NCI-H2227 treated with DMSO at 0.1 percent for 48 hours (cell line): Measurements from ENCODE around the gene SLN.
"Not testable (repeated sequence)": the region's sequence is repeated elsewhere in the genome, so short reads cannot be mapped to it uniquely, and the experiment has no call there.

ENCODE experiments used
- DNase-seq: peaks from one replicate; lab custom pipeline; 2025; lab: John Stamatoyannopoulos, UW

SLN gene

GRCh38 chr11:107711861-107712755 is at the start of gene SLN:
Gene SLN (minus strand): TSS chr11:107712056.
- no peak for DNase-seq

GRCh38 chr11:107758719-107759355 is 47.0 kb upstream of the SLN start:
- DNase-seq, result not testable (repeated sequence)

- no peak for DNase-seq
Observed at GRCh38 chr11:107757661-107758060, 45.8 kb upstream of the SLN start.

GRCh38 chr11:107756553-107756952 is 44.7 kb upstream of the SLN start:
- DNase-seq, result no peak

- no peak for DNase-seq
Observed at GRCh38 chr11:107752949-107753822, 41.3 kb upstream of the SLN start.

- no peak for DNase-seq
Observed at GRCh38 chr11:107752508-107752907, 40.7 kb upstream of the SLN start.

- no peak for DNase-seq
Observed at GRCh38 chr11:107751082-107751481, 39.2 kb upstream of the SLN start.

GRCh38 chr11:107750313-107750712 is 38.5 kb upstream of the SLN start:
- DNase-seq, result no peak

- no peak for DNase-seq
Observed at GRCh38 chr11:107747622-107748021, 35.8 kb upstream of the SLN start.

- no peak for DNase-seq
Observed at GRCh38 chr11:107744736-107745135, 32.9 kb upstream of the SLN start.

- DNase-seq, result no peak
Observed at GRCh38 chr11:107743191-107743590, 31.3 kb upstream of the SLN start.

- no peak for DNase-seq
Observed at GRCh38 chr11:107741044-107741823, 29.4 kb upstream of the SLN start.

GRCh38 chr11:107740271-107740670 is 28.4 kb upstream of the SLN start:
- DNase-seq, result no peak

- DNase-seq, result no peak
Observed at GRCh38 chr11:107736546-107736945, 24.7 kb upstream of the SLN start.

GRCh38 chr11:107733518-107733917 is 21.7 kb upstream of the SLN start:
- no peak for DNase-seq

GRCh38 chr11:107732689-107733051 is 20.8 kb upstream of the SLN start:
- no peak for DNase-seq

- peak; percentile 10 for DNase-seq
Observed at GRCh38 chr11:107731941-107732688, 20.3 kb upstream of the SLN start.

- no peak for DNase-seq
Observed at GRCh38 chr11:107722662-107723061, 10.8 kb upstream of the SLN start.

GRCh38 chr11:107721207-107721606 is 9.4 kb upstream of the SLN start:
- DNase-seq, result no peak

GRCh38 chr11:107720303-107720774 is 8.5 kb upstream of the SLN start:
- DNase-seq, result no peak
